IPS-18c (cell line): Measurements from ENCODE around the gene PIGBOS1.
"Not testable (repeated sequence)": the region's sequence is repeated elsewhere in the genome, so short reads cannot be mapped to it uniquely, and the experiment has no call there.

Experiments
- H3K4me3 ChIP-seq: 2 replicates; pipeline ENCODE4 v1.7.0; 2013; ENCODE audit warnings: low read depth, mild to moderate bottlenecking, low read length, moderate library complexity; ENCODE audit not compliant: insufficient read depth
- H3K9me3 ChIP-seq: one replicate; pipeline ENCODE4 v1.6.1; 2013; ENCODE audit warnings: mild to moderate bottlenecking, low read length, moderate library complexity; ENCODE audit not compliant: control insufficient read depth, insufficient read depth

The PIGBOS1 gene

DNA sequence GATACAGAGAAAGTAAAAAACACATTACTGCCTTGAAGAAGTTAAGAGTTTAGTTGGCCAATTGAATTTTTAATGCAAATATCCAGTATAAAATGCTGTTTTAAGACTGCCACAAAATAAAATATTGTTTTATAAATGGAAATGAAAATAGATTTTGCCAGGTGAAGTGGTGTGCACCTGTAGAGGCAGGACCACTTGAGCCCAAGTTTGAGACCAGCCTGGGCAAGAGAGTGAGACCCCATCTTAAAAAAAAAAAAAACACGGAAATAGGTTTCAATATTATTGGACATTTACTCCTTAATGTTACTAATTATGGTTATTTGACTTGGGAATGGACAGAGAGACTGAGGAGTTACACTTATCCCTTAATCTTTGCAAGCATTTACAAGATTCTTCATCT, 2.0 kb upstream of the PIGBOS1 start:
- Histone ChIP-seq H3K9me3 (no peaks in the 10 kb centered on the region), H3K4me3 (no peak overlapping the region)

DNA sequence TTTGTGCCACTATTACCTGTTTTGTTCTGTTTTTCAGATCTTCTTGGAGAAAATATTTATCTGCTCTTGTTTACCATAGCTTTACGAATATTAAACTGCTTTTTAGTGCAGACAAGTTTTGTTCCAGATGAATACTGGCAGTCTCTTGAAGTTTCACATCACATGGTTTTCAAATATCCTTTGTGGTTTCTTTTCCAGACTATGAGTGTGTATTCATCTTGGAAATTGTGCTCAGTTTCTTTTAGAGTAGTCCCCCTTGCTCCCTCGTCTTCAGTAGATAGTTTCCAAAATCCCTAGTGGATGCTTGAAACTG, 1.3 kb upstream of the PIGBOS1 start:
- no peaks in the 10 kb centered on the region for H3K9me3 ChIP-seq
- H3K4me3 ChIP-seq = no peak overlapping the region

GRCh38 chr15:55319537-55320237, 764 bp upstream of the PIGBOS1 start:
- Histone ChIP-seq H3K9me3 (no peaks in the 10 kb centered on the region), H3K4me3 (peak overlapping the region; percentile 87)

DNA sequence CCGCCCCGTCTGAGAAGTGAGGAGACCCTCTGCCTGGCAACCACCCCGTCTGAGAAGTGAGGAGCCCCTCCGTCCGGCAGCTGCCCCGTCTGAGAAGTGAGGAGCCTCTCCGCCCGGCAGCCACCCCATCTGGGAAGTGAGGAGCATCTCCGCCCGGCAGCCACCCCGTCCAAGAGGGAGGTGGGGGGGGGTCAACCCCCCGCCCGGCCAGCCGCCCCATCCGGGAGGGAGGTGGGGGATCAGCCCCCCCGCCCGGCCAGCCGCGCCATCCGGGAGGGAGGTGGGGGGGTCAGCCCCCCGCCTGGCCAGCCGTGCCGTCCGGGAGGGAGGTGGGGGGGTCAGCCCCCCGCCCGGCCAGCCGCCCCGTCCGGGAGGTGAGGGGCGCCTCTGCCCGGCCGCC, 16.1 kb downstream of the PIGBOS1 start:
- not testable (repeated sequence) for H3K4me3 ChIP-seq, H3K9me3 ChIP-seq

- no peaks in the 10 kb centered on the region for H3K9me3 ChIP-seq
- no peak overlapping the region for H3K4me3 ChIP-seq
These were observed 21.6 kb downstream of the PIGBOS1 start for GRCh38 chr15:55297315-55297714.

GRCh38 chr15:55290528-55291057, 28.3 kb downstream of the PIGBOS1 start:
- H3K4me3 ChIP-seq = peak overlapping the region; percentile 77; the same call in 1 of the 2 replicates

DNA sequence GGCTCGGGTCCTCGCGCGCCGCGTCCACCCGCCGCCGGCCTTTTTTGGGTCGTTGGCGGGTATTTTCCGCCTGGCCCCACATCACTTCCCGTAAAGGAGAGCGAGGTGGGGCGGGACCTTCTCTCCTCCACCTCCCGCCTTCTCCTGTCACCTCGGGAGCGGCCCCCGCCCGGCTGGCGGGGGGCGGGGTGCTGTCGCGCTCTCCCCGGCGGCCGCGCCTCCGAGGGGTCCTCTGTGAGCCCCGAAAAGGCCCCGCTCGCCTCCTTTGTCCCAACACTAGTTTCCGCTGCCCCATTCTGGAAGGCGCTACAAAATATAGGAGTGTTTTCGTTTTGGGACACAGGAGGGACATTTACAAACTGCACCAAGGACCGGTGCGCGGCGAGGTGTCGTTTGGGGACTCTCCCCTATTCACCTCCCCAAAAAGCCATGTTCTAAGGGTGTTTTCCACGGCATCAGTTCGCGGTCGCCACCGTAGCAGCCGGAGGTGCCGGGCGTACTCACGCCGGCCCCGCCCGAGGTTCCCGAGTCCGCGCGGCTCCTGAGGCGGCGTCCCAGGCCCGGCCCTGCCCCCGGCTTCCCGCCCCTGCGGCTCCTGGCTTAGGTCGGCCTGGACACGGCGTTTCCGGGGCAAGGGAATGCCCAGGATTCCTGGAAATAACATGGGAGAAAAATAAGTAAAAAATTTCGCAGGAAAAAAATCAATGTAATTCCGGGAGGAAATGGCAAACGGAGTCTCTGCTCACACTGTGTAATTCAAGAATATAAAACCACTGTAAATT, 29.0 kb downstream of the PIGBOS1 start, which contains the start of gene RAB27A:
Gene RAB27A (minus strand): TSS at position 68 of the 782 bp plus-strand sequence. CDS start 54,879 bp downstream, outside the sequence.
- Histone ChIP-seq H3K4me3 (peak within 1 kb of the TSS; percentile 77), H3K9me3 (no peaks in the 10 kb centered on the region)

More at GRCh38 chr15:55290528-55291057, 28.3 kb downstream of the PIGBOS1 start:
- H3K9me3 ChIP-seq = no peaks in the 10 kb centered on the region

DNA sequence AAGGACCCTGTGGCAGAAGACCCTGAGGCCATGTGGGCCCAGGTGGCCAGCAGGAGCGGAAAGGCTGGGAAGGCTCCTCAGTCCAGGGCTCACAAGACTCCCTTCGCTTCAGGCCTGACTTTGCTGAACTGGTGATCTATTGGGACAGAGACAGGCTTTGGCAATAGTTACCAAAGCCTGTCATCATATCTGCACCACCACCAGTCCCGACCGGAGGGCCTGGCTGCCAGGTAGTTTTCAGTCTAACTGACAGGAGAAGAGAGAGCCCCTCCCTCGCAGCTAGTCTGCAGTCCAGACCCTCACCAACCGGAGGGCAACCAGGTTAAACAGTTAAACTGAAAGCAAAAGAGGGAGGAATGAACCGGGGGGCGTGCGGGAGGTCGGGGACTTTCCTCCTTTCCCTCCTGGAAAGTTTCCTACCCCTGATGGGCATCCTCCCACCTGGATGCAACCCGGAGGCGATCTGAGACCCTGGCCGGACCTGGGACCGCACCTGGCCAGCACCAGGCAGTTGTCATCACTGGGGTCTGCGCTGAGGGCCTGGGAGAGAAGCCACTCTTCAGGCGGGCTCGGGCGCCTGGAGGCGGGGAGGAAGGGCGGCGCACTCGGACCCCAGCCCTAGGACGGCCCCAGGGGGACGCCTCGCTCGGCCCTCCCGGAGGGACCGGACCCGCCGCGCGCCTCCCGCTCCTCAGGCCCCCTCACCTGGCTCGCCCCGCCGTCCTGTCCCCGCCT, 29.7 kb downstream of the PIGBOS1 start:
- peak overlapping the region; percentile 77 for H3K4me3 ChIP-seq
- H3K9me3 ChIP-seq = no peaks in the 10 kb centered on the region

DNA sequence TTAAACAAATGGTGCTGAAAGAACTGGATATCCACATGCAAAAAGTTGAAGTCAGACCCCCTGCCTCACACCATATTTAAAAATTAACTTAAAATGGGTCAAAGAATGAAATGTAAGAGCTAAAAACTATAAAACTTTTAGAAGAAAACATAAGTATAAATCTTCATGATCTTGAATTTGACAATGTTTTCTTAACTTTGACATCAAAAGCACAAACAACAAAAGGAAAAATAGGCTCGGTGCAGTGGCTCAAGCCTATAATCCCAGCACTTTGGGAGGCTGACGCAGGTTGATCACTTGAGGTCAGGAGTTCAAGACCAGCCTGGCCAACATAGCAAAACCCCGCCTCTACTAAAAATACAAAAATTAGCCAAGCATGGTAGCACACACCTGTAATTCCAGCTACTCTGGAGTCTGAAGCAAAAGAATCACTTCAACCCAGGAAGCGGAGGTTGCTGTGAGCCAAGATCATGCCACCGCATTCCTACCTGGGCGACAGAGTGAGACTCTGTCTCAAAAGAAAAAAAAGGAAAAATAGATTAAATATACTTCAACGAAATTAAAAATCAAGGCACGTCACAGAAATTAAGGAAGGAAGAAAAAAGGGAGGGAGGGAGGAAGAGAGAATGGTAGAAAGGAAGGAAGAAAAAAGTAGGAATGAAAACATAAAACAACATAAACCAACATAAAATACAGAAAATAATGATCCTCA, 30.8 kb downstream of the PIGBOS1 start:
- no peaks in the 10 kb centered on the region for H3K9me3 ChIP-seq
- no peak overlapping the region for H3K4me3 ChIP-seq

GRCh38 chr15:55286442-55287189, 32.3 kb downstream of the PIGBOS1 start:
- H3K9me3 ChIP-seq, H3K4me3 ChIP-seq: not testable (repeated sequence)

- no peak overlapping the region for H3K4me3 ChIP-seq
- no peaks in the 10 kb centered on the region for H3K9me3 ChIP-seq
These were observed 34.5 kb downstream of the PIGBOS1 start for GRCh38 chr15:55284426-55284825.

GRCh38 chr15:55283379-55284147, 35.4 kb downstream of the PIGBOS1 start:
- no peaks in the 10 kb centered on the region for H3K9me3 ChIP-seq
- H3K4me3 ChIP-seq = no peak overlapping the region

- Histone ChIP-seq H3K4me3 (no peak overlapping the region), H3K9me3 (no peaks in the 10 kb centered on the region)
These were observed 36.6 kb downstream of the PIGBOS1 start for GRCh38 chr15:55282284-55282833.

DNA sequence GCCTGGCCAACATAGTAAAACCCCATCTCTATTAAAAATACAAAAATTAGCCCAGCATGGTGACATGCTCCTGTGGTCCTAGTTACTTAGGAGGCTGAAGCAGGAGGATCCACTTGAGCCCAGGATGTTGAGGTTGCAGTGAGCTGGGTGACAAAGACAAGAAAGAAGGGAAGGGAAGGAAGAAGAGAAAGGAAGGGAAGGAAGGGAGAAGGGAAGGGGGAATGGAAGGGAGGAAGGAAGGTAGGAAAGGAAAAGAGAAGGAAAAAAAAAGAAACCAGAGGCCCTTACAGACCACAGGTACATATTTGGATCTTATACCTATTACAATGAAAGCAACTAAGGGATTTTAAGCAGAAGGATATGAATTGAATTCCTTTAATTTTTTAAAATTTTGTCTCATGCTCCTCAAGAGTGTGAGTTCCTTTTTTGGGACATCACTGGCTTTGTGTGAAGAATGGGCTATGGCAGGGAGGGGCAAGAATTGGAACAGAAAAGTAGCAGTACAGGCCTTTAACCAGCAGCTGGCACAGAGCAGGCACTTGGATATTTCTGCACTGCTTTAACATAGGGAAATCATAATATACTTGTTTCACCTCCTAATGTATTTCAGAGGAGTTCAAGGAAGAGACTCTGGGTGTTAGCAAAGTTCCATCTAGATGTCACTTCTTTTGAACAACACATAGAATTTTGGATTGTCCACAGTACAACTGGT, 37.2 kb downstream of the PIGBOS1 start:
- Histone ChIP-seq H3K9me3 (no peaks in the 10 kb centered on the region), H3K4me3 (no peak overlapping the region)

GRCh38 chr15:55280589-55280988, 38.3 kb downstream of the PIGBOS1 start:
- not testable (repeated sequence) for H3K9me3 ChIP-seq, H3K4me3 ChIP-seq
